Endothelial cell of umbilical vein (primary cell): ENCODE data around the gene R3HDM2. TPM values are rescaled to one million over a fixed set of nuclear protein-coding genes. Genes with fewer than 3 reads are reported as not detected.

ENCODE experiments used
- BruUV-seq: library from RNA; stranded (reverse); fragments of 400-500 nt; replicated peaks from 2 replicates; lab custom pipeline; 2021; lab: Mats Ljungman, UMichigan
- CTCF ChIA-PET: fragments of 300-600, 350-600 bp; sonication (Branson Sonifier 250); formaldehyde crosslinking; loops from one replicate; lab custom pipeline; 2021; ENCODE audit warnings: antibody characterized with exemption, inconsistent platforms; lab: Charles Lee
- POLR2A ChIA-PET: fragments of 300-600, 350-600 bp; sonication (Branson Sonifier 250); formaldehyde crosslinking; loops from one replicate; lab custom pipeline; 2021; ENCODE audit warnings: antibody characterized with exemption, inconsistent platforms; lab: Charles Lee
- DNase-seq: peaks from one replicate; pipeline ENCODE4 v3.0.0-alpha.2; 2011; ENCODE audit warnings: low read depth, low spot score
- FAIRE-seq: peaks from 2 replicates; lab custom pipeline; 2011; peaks lifted over from hg19 to GRCh38; lab: Jason Lieb, UNC
- H2AFZ ChIP-seq: 2 replicates; pipeline ENCODE4 v1.6.0; 2012; ENCODE audit warnings: low read depth, low read length, control low read depth, inconsistent platforms
- H3K27ac ChIP-seq: 2 replicates; pipeline ENCODE4 v1.5.1; 2011; ENCODE audit warnings: low read depth, mild to moderate bottlenecking, control low read depth, low read length, moderate library complexity; ENCODE audit not compliant: insufficient read depth
- H3K27me3 ChIP-seq, 2 experiments: 2 replicates each; pipeline versions ENCODE4 v1.6.0 to v1.6.1; 2011; ENCODE audit warnings: low read length in 2 of 2, mixed read lengths in 1 of 2; ENCODE audit not compliant: control insufficient read depth in 2 of 2, insufficient read depth in 2 of 2
- H3K36me3 ChIP-seq, 2 experiments: 2 replicates in 1 of 2; 3 replicates in 1 of 2; pipeline ENCODE4 v1.5.1; 2011; ENCODE audit warnings: low read length in 2 of 2, mild to moderate bottlenecking in 1 of 2, moderate library complexity in 1 of 2; ENCODE audit not compliant: control insufficient read depth in 2 of 2, insufficient read depth in 2 of 2; ENCODE audit errors: extremely low read depth in 1 of 2
- H3K4me1 ChIP-seq: 3 replicates; pipeline ENCODE4 v1.5.1; 2011; ENCODE audit warnings: mild to moderate bottlenecking, low read length; ENCODE audit not compliant: control insufficient read depth, insufficient read depth; ENCODE audit errors: extremely low read depth
- H3K4me2 ChIP-seq: 2 replicates; pipeline ENCODE4 v1.6.1; 2011; ENCODE audit warnings: low read length, control low read depth, mixed read lengths; ENCODE audit not compliant: insufficient read depth
- H3K4me3 ChIP-seq, 3 experiments: fragments of 200-600 bp in 1 of 3; sonication (generic), shearing (Covaris generic) in 1 of 3; replicated peaks in 1 of 3; 2 replicates each; pipeline ENCODE4 v1.5.1; 2011 to 2016; ENCODE audit warnings: control low read depth in 3 of 3, low read length in 3 of 3, mild to moderate bottlenecking in 2 of 3, inconsistent platforms in 1 of 3, low read depth in 1 of 3, moderate library complexity in 1 of 3; ENCODE audit not compliant: insufficient read depth in 1 of 3
- H3K79me2 ChIP-seq: 2 replicates; pipeline ENCODE4 v1.6.0; 2012; ENCODE audit warnings: low read length, inconsistent platforms; ENCODE audit not compliant: control insufficient read depth, insufficient read depth
- H3K9ac ChIP-seq: replicated peaks from 2 replicates; pipeline ENCODE3; 2011; ENCODE audit warnings: low read length, control low read depth; ENCODE audit not compliant: insufficient read depth; ENCODE audit errors: extremely low read depth
- H3K9me1 ChIP-seq: replicated peaks from 3 replicates; pipeline ENCODE4 v1.6.0; 2011; ENCODE audit warnings: mild to moderate bottlenecking, low read length; ENCODE audit not compliant: control insufficient read depth, insufficient read depth; ENCODE audit errors: extremely low read depth
- H3K9me3 ChIP-seq: replicated peaks from 2 replicates; pipeline ENCODE4 v1.5.1; 2012; ENCODE audit warnings: low read length, inconsistent platforms; ENCODE audit not compliant: control insufficient read depth, insufficient read depth
- H4K20me1 ChIP-seq: replicated peaks from 2 replicates; pipeline ENCODE3; 2011; ENCODE audit warnings: mild to moderate bottlenecking, low read length; ENCODE audit not compliant: control insufficient read depth, insufficient read depth; ENCODE audit errors: extremely low read depth
- EZH2 ChIP-seq: IDR thresholded peaks from 2 replicates; pipeline ENCODE4 v1.6.1; 2012; ENCODE audit warnings: borderline replicate concordance, low read depth, mild to moderate bottlenecking, moderate library complexity, low read length, inconsistent platforms; ENCODE audit not compliant: severe bottlenecking
- FOS ChIP-seq: IDR thresholded peaks from 2 replicates; pipeline ENCODE4 v1.6.1; 2011; ENCODE audit warnings: mild to moderate bottlenecking, low read length, moderate library complexity, borderline replicate concordance; ENCODE audit not compliant: insufficient read depth
- GATA2 ChIP-seq: IDR thresholded peaks from 2 replicates; pipeline ENCODE4 v1.7.0; 2011; ENCODE audit warnings: low read depth, mild to moderate bottlenecking, moderate library complexity, mixed read lengths, low read length; ENCODE audit not compliant: insufficient read length, insufficient read depth
- JUN ChIP-seq: IDR thresholded peaks from 2 replicates; pipeline ENCODE4 v1.6.1; 2011; ENCODE audit warnings: borderline replicate concordance, low read depth; ENCODE audit not compliant: insufficient read length, insufficient read depth
- MAX ChIP-seq: IDR thresholded peaks from 2 replicates; pipeline ENCODE4 v1.6.1; 2011; ENCODE audit not compliant: insufficient read depth, insufficient read length
- MYC ChIP-seq: IDR thresholded peaks from one replicate; pipeline ENCODE4 v1.6.1; 2011; ENCODE audit warnings: mild to moderate bottlenecking, low read depth, low read length
- POLR2A ChIP-seq: IDR thresholded peaks from 2 replicates; pipeline ENCODE4 v1.6.1; 2012; ENCODE audit warnings: low read depth, mild to moderate bottlenecking, control low read depth, low read length
- POLR2AphosphoS5 ChIP-seq: IDR thresholded peaks from 2 replicates; pipeline ENCODE4 v1.6.1; 2012; ENCODE audit warnings: low read depth, mild to moderate bottlenecking, control low read depth, low read length, moderate library complexity; ENCODE audit not compliant: insufficient read depth
- dilution Hi-C: fragments of 300-500 bp; cut with MboI; formaldehyde crosslinking; loops from one replicate; pipeline ENCODE4 v1.15.0; 2019; ENCODE audit warnings: low sequenced_read_pairs; ENCODE audit not compliant: extremely low pct_ligation_motif_present
- intact Hi-C: fragments of 100-400 bp; cut with micrococcal nuclease; formaldehyde crosslinking; loops from one replicate; pipeline ENCODE4 v1.10.0; 2022
- polyA plus RNA-seq, 4 experiments: library from polyadenylated mRNA; depleted of rRNA in 3 of 4; stranded (reverse) in 3 of 4; unstranded in 1 of 4; fragments of >200 nt; gene quantifications; 2 replicates each; pipeline versions ENCODE4 v1.2.1 to v1.2.3, GENCODE V29; 2011 to 2012; ENCODE audit warnings: missing spikeins in 1 of 4
- total RNA-seq: library from RNA; stranded (reverse); gene quantifications from 2 replicates; pipeline ENCODE4 v1.2.3, GENCODE V29; 2021
- TF ChIP-seq, protein P1 (sequence below), 2 donors: IDR thresholded peaks; 1 replicate in 1 of 2; 2 replicates in 1 of 2; pipeline ENCODE4 v1.5.1; 2011; ENCODE audit warnings: low read length in 2 of 2, mild to moderate bottlenecking in 2 of 2, moderate library complexity in 2 of 2, control low read depth in 1 of 2, inconsistent platforms in 1 of 2, low read depth in 1 of 2; ENCODE audit not compliant: insufficient read depth in 1 of 2; ENCODE audit errors: extremely low read depth in 1 of 2

The R3HDM2 gene
- total and polyA plus RNA-seq, 2 donors (not counting 3 experiments of a cell fraction or from before 2014, with no cell fraction given), result 26.1 to 31.3 TPM

- ChIA-PET CTCF (interaction anchor here (0.5 to 1.5 kb wide), 5 partner anchors 9 to 37 kb away, joined by 3 to 5 read pairs (median 3); no protein-coding TSS in a partner anchor), POLR2A (no interaction called here)
- no peaks in the 10 kb centered on the region for H3K36me3 ChIP-seq
- no peak overlapping the region for H3K9ac ChIP-seq
- H4K20me1 ChIP-seq, result no peaks in the 10 kb centered on the region
- H3K4me2 ChIP-seq, result no peak overlapping the region
- H2AFZ ChIP-seq, result no peak overlapping the region
- TF ChIP-seq POLR2AphosphoS5 (no peak), JUN (no peak), GATA2 (no peak), FOS (no peak), MYC (no peak), MAX (no peak), EZH2 (no peak), POLR2A (no peak)
- TF ChIP-seq, protein P1, sequence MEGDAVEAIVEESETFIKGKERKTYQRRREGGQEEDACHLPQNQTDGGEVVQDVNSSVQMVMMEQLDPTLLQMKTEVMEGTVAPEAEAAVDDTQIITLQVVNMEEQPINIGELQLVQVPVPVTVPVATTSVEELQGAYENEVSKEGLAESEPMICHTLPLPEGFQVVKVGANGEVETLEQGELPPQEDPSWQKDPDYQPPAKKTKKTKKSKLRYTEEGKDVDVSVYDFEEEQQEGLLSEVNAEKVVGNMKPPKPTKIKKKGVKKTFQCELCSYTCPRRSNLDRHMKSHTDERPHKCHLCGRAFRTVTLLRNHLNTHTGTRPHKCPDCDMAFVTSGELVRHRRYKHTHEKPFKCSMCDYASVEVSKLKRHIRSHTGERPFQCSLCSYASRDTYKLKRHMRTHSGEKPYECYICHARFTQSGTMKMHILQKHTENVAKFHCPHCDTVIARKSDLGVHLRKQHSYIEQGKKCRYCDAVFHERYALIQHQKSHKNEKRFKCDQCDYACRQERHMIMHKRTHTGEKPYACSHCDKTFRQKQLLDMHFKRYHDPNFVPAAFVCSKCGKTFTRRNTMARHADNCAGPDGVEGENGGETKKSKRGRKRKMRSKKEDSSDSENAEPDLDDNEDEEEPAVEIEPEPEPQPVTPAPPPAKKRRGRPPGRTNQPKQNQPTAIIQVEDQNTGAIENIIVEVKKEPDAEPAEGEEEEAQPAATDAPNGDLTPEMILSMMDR (IDR thresholded peaks at IDR 0.05; ENCODE audit: extremely low read depth in 1 of 2, insufficient read depth in 1 of 2, low read depth in 1 of 2, low read length in 2 of 2), result no peak
- dilution Hi-C loops, result no loop called here
- FAIRE-seq (no peak), DNase-seq (no peak)
- no peaks in the 10 kb centered on the region for H3K9me1 ChIP-seq
- no TSS peak for BruUV-seq
- no peaks in the 10 kb centered on the region for H3K79me2 ChIP-seq
- H3K9me3 ChIP-seq, result no peaks in the 10 kb centered on the region
- no peak overlapping the region for H3K27ac ChIP-seq
- no peaks in the 10 kb centered on the region for H3K4me1 ChIP-seq
- H3K27me3 ChIP-seq, result no peaks in the 10 kb centered on the region
- intact Hi-C loops, result no loop called here
- H3K4me3 ChIP-seq, result no peak overlapping the region
Observed at GRCh38 chr12:57380300-57380699, 50.5 kb downstream of the R3HDM2 start.
